Loucy (cell line): ENCODE measurements around the gene SLITRK4.

ENCODE experiments used
- CTCF ChIP-seq: fragments of 200-600 bp; sonication (generic); conservative IDR thresholded peaks from 2 replicates; pipeline ENCODE4 v1.5.1; 2014; ENCODE audit warnings: mild to moderate bottlenecking, antibody characterized with exemption, low read length
- EZH2phosphoT487 ChIP-seq: fragments of 200-600 bp; IDR thresholded peaks from 2 replicates; pipeline ENCODE4 v1.6.1; 2018; ENCODE audit warnings: antibody characterized with exemption, mild to moderate bottlenecking, moderate library complexity, borderline replicate concordance

GRCh38 chrX:143580266-143580665, 55.6 kb downstream of the SLITRK4 start:
- TF ChIP-seq CTCF (no peak), EZH2phosphoT487 (no peak)
